Lower lobe of right lung (tissue), 2 donors: ENCODE results near the gene SEC24D. TPM values are rescaled to one million over a fixed set of nuclear protein-coding genes. Genes with fewer than 3 reads are reported as not detected.

Source experiments
- ATAC-seq, 2 donors: fragments of 200-7000 bp; cut with Tn5 transposase; one replicate each; pipeline ENCODE4 v1.9.1; 2020 to 2022; ENCODE audit warnings: mild to moderate bottlenecking in 2 of 2, moderate library complexity in 2 of 2
- DNase-seq: peaks from one replicate; pipeline ENCODE4 v3.0.0-alpha.2; 2020
- H3K27ac ChIP-seq: fragments of 200-600 bp; one replicate; pipeline ENCODE4 v1.8.0; 2022
- H3K27me3 ChIP-seq: fragments of 200-600 bp; one replicate; pipeline ENCODE4 v1.8.0; 2022; ENCODE audit warnings: low read depth
- H3K36me3 ChIP-seq: fragments of 200-600 bp; one replicate; pipeline ENCODE4 v1.8.0; 2022; ENCODE audit warnings: mild to moderate bottlenecking
- H3K4me1 ChIP-seq: fragments of 200-600 bp; one replicate; pipeline ENCODE4 v1.8.0; 2022
- H3K4me3 ChIP-seq: fragments of 200-600 bp; one replicate; pipeline ENCODE4 v1.8.0; 2022; ENCODE audit warnings: mild to moderate bottlenecking
- H3K9me3 ChIP-seq: fragments of 200-600 bp; one replicate; pipeline ENCODE4 v1.8.0; 2022
- intact Hi-C: fragments of 100-400 bp; cut with DNase I; formaldehyde crosslinking; loops from one replicate; pipeline ENCODE4 v1.11.0; 2022
- total RNA-seq: library from RNA; stranded (reverse); fragmentation: NEBNext Ultra II Directional; extraction: Animal tissue kit (Norgen Biotek cat#: 25700); gene quantifications from one replicate; pipeline ENCODE4 v1.2.1, GENCODE V29; 2021
- TF ChIP-seq, protein P1 (sequence below): fragments of 200-600 bp; IDR thresholded peaks from one replicate; pipeline ENCODE4 v1.8.0; 2022; ENCODE audit warnings: antibody characterized with exemption, mild to moderate bottlenecking
- donor health status: DM: no; HTN: yes; CAD: no; lungs with severe emphysema.

SEC24D gene
- total RNA-seq, 1 donor from 2014 or later: 45.7 TPM

DNA sequence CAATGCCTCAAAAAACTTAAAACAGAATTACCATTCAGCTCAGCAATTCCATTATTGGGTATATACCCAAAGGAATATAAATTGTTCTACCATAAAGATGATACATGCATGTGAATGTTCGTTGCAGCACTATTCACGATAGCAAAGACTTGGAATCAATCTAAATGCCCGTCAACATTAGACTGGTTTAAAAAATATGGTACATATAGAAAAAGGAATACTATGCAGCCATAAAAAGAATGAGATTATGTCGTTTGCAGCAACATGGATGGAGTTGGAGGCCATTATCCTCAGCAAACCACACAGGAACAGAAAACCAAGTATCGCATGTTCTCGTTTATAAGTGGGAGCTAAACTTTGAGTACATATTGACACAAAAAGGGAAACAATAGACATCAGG is 41.9 kb upstream of the SEC24D start:
- H3K36me3 ChIP-seq: no peaks in the 10 kb centered on the region
- no peak overlapping the region for H3K4me3 ChIP-seq
- H3K9me3 ChIP-seq: no peaks in the 10 kb centered on the region
- no peak for DNase-seq
- intact Hi-C loops: no loop called here
- TF ChIP-seq, protein P1, sequence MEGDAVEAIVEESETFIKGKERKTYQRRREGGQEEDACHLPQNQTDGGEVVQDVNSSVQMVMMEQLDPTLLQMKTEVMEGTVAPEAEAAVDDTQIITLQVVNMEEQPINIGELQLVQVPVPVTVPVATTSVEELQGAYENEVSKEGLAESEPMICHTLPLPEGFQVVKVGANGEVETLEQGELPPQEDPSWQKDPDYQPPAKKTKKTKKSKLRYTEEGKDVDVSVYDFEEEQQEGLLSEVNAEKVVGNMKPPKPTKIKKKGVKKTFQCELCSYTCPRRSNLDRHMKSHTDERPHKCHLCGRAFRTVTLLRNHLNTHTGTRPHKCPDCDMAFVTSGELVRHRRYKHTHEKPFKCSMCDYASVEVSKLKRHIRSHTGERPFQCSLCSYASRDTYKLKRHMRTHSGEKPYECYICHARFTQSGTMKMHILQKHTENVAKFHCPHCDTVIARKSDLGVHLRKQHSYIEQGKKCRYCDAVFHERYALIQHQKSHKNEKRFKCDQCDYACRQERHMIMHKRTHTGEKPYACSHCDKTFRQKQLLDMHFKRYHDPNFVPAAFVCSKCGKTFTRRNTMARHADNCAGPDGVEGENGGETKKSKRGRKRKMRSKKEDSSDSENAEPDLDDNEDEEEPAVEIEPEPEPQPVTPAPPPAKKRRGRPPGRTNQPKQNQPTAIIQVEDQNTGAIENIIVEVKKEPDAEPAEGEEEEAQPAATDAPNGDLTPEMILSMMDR: no peak
- no peaks in the 10 kb centered on the region for H3K4me1 ChIP-seq
- ATAC-seq: no peak
- no peaks in the 10 kb centered on the region for H3K27me3 ChIP-seq
- H3K27ac ChIP-seq: no peak overlapping the region

- H3K9me3 ChIP-seq: no peaks in the 10 kb centered on the region
- TF ChIP-seq, protein P1: no peak
- intact Hi-C loops: no loop called here
- no peak overlapping the region for H3K4me3 ChIP-seq
- no peaks in the 10 kb centered on the region for H3K36me3 ChIP-seq
- ATAC-seq: no peak
- H3K27ac ChIP-seq: no peak overlapping the region
- H3K4me1 ChIP-seq: no peaks in the 10 kb centered on the region
- DNase-seq: no peak
- H3K27me3 ChIP-seq: no peaks in the 10 kb centered on the region
These were observed 36.3 kb upstream of the SEC24D start for GRCh38 chr4:118872181-118872580.

DNA sequence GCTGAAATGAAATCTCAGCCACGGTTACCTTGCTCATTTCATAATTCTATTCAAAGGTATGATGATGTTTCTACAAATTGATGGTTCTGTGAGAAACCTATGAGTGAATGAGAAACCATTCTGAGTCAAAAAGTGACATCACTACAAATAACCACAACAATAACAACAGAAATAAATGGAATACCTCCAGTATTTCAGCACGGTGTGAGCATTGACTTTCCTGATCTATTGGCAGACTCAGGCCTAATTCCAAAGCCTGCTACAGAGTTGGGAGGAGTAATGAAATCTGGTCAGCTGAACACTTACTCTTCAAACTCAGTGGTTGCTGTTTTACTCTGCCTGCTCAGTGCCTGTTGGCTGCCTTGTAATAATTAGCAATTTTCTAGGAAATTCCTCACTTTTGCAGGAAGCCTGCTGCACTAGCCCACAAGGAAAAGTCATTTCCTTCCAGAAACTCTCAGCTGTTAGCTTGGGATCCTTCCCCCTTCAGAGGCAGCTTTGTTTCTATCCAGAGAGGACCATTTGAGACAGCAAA is 33.9 kb upstream of the SEC24D start:
- H3K9me3 ChIP-seq: no peaks in the 10 kb centered on the region
- DNase-seq: no peak
- intact Hi-C loops: no loop called here
- H3K27ac ChIP-seq: no peak overlapping the region
- TF ChIP-seq, protein P1: no peak
- no peaks in the 10 kb centered on the region for H3K36me3 ChIP-seq
- H3K27me3 ChIP-seq: no peaks in the 10 kb centered on the region
- H3K4me3 ChIP-seq: no peak overlapping the region
- ATAC-seq: no peak
- H3K4me1 ChIP-seq: no peaks in the 10 kb centered on the region

DNA sequence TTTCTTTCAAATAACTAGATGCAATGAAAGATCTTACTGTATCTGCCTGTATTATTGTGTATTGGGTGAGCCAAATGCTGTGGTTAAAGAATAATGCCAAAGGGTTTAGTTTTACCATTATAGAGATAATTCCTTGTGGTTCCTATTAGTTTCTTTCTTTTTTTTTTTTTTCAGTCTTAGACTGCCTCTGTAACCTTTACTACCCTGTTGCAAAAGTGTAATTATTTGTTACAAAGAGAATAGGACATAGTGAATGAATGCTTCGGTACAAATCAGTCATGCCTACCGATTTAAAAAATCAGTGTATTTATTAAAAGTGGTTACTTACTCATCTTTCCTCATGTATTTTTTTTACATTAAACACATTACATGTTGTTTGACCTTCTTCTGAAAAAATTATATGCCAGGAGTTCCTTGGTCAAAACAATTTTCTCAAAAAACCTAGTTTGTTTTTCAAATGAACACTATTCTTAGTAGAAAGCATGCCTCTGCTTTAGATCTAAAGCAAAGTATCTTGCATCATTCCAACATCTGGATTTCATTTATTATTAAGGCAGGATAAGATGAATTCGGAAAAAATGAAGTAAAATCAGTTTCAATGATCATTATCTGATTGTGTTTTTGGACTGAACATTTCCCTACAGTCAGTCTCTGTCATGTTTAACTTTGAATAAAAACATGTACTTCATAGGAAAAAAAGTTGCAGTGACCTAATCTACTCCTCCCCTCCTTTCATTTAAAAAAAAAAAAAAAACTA is 31.6 kb upstream of the SEC24D start:
- ATAC-seq (no peak), DNase-seq (no peak)
- Histone ChIP-seq H3K9me3 (no peaks in the 10 kb centered on the region), H3K27me3 (no peaks in the 10 kb centered on the region), H3K36me3 (no peaks in the 10 kb centered on the region), H3K27ac (no peak overlapping the region), H3K4me3 (no peak overlapping the region), H3K4me1 (no peaks in the 10 kb centered on the region)
- TF ChIP-seq, protein P1: no peak
- intact Hi-C loops: no loop called here

GRCh38 chr4:118866442-118866841 is 30.5 kb upstream of the SEC24D start:
- TF ChIP-seq, protein P1: no peak
- H3K9me3 ChIP-seq: no peaks in the 10 kb centered on the region
- H3K4me3 ChIP-seq: no peak overlapping the region
- intact Hi-C loops: no loop called here
- DNase-seq: no peak
- no peaks in the 10 kb centered on the region for H3K27me3 ChIP-seq
- no peak for ATAC-seq
- H3K27ac ChIP-seq: no peak overlapping the region
- no peaks in the 10 kb centered on the region for H3K36me3 ChIP-seq
- no peaks in the 10 kb centered on the region for H3K4me1 ChIP-seq
